Upper lobe of left lung (tissue), 4 donors: ENCODE measurements around the gene FGD2.

Experiments
- CTCF ChIP-seq, 6 experiments: fragments of 450-650 bp in 4 of 6; fragments of 200-600 bp in 2 of 6; sonication (generic) in 2 of 6; IDR thresholded peaks; one replicate each; pipeline ENCODE4 v1.5.1; 2016 to 2019; ENCODE audit warnings: antibody characterized with exemption in 6 of 6
- POLR2A ChIP-seq, 4 donors: fragments of 450-650 bp; IDR thresholded peaks; one replicate each; pipeline ENCODE4 v1.5.1; 2016 to 2017; ENCODE audit warnings: antibody characterized with exemption in 4 of 4, mild to moderate bottlenecking in 2 of 4

GRCh38 chr6:36976509-36976908, 28.9 kb upstream of the FGD2 start:
- no peak for TF ChIP-seq CTCF (IDR thresholded peaks at IDR 0.05)
- no peak for TF ChIP-seq POLR2A (IDR thresholded peaks at IDR 0.05)
